HG03354 (cell line): ENCODE measurements around the gene KRTAP10-7.
"Not testable (repeated sequence)": the region's sequence is repeated elsewhere in the genome, so short reads cannot be mapped to it uniquely, and the experiment has no call there.

Experiments
- ATAC-seq: cut with Tn5 transposase; IDR thresholded peaks from one replicate; pipeline ENCODE4 v1.9.1; 2021; ENCODE audit warnings: mild to moderate bottlenecking; ENCODE audit not compliant: unreplicated experiment, poor library complexity, severe bottlenecking

The KRTAP10-7 gene

DNA sequence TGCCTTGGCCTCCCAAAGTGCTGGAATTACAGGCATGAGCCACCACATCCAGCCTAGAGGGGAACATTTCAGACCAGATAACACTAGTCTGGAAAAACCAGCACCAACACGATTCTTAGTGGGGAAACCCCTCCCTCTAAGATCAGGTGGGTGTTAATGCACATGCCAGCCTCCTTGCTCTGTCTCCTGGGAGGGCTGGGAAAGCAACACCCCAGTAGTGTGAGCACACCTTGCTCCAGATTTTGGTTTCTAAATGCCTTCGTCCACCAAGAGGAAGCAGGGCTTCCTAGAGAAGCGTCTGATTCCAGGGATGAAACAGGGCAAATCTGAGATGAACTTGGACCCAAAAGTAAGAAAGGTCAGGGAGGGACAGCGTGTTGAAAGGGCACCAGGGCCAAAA is 29.1 kb upstream of the KRTAP10-7 start:
- no peak for ATAC-seq

DNA sequence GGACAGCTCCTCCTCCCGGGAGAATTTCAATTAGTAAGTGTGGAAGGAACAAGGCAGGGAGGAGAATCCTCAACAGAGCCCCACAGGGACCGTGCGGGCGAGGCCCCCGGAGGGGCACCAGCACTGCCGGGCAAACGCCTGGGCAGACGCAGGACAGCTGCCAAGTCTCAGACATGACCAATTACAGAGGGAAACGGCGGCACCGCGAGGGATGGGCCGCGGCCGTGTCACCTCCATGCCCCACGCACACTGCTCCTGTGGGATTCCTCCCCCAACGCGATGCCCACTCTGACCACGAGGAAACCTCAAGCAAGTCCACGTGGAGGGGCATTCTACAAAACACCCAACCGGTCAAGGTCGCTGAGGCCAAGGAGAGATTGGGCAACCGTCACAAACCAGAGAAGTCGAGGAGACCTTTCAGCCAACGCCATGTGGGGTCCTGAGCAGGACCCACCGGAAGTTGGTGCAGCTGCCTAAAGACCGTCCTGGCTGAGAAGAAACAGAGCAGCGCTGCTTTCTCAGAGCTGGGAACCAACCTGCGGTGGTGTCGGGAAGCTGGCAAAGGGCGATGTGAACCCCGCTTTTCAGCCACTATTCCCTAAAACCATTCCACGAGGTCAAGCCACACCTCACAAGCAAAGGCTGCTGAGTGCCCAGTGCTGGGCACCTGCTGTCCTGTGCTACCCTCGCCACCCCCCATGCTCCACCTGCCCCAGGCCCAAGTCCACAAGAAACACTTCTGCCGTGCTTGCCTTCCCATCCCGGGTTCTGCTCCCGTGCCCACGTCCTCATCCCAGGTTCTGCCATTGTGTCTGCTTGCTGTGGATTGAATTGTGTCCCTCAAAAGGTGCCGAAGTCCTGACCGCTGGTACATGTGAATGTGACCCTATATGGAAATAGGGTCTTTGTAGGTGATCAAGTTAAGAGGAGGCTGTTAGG is 28.3 kb upstream of the KRTAP10-7 start:
- no peak for ATAC-seq

- no peak for ATAC-seq
These were observed 27.3 kb upstream of the KRTAP10-7 start for GRCh38 chr21:44572959-44573583.

- ATAC-seq: not testable (repeated sequence)
These were observed 26.6 kb upstream of the KRTAP10-7 start, which contains the start of gene KRTAP10-4 for GRCh38 chr21:44573630-44574456. Gene KRTAP10-4 (plus strand): TSS chr21:44573729. CDS start chr21:44573759, 30 bp downstream.

GRCh38 chr21:44574457-44575306 is 25.7 kb upstream of the KRTAP10-7 start:
- no peak for ATAC-seq

GRCh38 chr21:44575307-44576024 is 24.9 kb upstream of the KRTAP10-7 start:
- no peak for ATAC-seq

- no peak for ATAC-seq
These were observed 24.4 kb upstream of the KRTAP10-7 start for GRCh38 chr21:44576025-44576420.

DNA sequence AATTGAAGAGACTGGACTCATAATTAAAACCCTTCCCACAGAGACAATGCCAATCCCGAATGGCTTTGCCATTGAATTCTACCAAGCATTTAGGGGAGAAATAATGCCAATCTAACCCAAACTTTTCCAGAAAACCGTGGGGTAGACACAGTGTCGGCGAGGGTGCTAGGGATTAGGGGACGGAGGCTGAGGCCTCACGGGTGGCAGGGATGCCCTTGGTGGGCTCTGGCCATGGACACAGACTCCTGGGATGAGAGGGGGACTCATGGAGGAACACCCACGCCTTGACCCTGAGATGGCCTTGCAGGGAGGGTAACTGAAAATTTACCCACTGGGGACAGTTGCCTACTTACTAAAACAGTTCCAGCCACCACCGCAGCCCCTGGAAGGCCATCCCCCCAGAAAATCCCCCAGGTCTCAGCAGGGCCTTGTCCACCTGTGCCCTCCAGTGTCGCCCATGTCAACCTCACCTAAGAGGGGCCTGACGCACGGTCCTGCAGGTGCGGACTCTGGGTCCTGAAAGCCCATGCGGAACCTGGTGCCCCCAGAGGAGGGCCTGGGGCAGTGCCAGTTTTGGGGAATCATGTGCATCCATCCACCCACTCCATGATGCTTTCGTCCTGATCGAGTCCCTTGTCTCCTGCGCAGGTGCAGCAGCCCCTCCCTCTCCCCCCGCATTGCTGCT is 21.9 kb upstream of the KRTAP10-7 start:
- ATAC-seq: no peak

GRCh38 chr21:44579056-44579832 is 21.2 kb upstream of the KRTAP10-7 start:
- no peak for ATAC-seq

DNA sequence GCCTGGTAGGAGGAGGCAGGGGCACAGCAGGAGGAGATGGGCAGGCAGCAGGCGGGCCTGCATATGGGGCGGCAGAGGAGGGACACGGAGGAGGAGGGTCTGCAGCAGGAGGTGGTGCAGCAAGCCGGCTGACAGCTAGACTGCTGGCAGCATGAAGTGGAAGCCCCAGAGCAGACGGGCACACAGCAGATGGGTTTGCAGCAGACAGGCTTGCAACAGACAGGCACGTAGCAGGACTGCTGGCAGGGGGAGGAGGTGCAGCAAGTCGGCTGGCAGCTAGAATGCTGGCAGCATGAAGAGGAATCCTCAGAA is 20.6 kb upstream of the KRTAP10-7 start:
- no peak for ATAC-seq

DNA sequence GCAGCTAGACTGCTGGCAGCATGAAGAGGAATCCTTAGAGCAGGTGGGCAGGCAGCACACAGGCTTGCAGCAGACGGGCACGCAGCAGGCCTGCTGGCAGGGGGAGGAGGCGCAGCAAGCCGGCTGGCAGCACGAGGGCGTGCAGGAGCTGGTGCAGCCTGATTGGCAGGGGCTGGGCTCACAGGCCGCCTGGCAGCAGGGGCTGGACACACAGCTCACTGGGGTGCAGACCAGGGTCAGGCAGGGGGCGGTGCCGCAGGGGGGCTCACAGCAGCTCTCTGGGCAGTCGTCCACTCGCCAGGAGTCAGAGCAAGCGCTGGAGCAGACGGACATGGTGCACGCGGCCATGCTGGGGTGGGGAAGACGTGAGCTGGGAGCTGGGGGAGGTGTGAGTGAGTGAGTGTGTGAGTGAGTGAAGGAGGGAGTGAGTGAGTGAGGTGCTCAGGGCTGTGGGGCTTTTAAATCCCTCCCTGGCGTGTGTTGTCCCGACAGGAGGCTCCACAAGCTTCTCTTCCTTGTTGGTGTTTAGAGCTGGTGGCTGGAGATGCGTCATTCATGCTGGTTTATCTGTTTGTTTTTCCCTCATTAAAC is 20.1 kb upstream of the KRTAP10-7 start, which contains the start of gene KRTAP10-5:
Gene KRTAP10-5, minus strand, starts transcription at position 374 of the 591 bp plus-strand sequence. Its CDS starts 26 bp downstream, at position 348.
- ATAC-seq: not testable (repeated sequence)

- no peak for ATAC-seq
These were observed 19.2 kb upstream of the KRTAP10-7 start for GRCh38 chr21:44581158-44581557.

DNA sequence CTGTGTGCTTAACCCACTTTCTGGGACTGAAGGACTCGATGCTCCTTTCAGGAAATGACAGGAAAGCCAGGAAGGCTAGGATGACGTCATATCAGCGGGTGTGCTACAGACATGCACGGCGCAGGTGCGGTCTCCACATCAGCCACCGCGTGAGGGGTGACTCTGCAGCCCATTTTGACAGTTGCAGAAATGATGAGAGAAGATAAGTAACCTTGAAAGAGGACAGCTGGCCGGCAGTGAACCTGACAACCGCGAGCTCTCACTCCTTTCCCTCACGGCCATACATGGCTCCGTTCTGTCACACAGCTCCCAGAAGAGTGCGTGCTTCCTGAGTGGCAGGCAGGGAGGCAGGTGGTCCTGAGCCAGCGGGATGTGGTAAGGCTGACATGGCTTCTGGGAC is 18.3 kb upstream of the KRTAP10-7 start:
- no peak for ATAC-seq

DNA sequence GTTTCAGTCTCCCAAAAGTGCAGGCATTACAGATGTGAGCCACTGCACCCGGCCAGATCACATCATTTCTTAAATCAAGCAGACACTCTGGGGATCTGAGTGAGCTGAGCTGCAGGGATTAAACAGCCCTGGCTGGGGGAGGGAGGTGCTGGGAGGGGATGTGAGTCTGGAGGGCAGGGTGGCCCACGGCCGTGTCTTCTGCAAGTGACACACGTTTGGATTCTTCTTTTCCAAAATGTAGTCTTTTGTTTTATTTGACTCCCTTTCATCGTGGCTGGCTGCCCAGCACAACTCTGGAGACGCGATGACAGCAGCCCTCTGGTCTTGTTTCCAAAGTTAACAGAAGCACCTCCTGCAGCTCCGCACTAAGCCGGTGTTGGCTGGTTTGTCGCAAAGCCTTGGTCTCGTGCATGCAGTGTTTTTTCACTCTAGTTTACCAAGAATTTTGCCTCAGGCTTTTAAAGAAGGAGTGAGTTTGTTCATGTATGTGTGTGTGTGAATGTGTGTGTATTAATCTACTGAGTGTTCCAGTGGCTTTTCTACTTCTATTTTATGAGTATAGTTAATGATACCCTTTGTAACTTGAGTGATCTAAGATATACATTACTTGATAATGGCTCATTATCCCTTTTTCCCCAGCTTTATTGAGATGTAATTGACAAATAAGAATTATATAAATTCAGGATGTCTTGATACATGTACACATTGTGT is 17.2 kb upstream of the KRTAP10-7 start:
- no peak for ATAC-seq

GRCh38 chr21:44583800-44584147 is 16.6 kb upstream of the KRTAP10-7 start:
- ATAC-seq: no peak

GRCh38 chr21:44585892-44586291 is 14.5 kb upstream of the KRTAP10-7 start:
- ATAC-seq: no peak

DNA sequence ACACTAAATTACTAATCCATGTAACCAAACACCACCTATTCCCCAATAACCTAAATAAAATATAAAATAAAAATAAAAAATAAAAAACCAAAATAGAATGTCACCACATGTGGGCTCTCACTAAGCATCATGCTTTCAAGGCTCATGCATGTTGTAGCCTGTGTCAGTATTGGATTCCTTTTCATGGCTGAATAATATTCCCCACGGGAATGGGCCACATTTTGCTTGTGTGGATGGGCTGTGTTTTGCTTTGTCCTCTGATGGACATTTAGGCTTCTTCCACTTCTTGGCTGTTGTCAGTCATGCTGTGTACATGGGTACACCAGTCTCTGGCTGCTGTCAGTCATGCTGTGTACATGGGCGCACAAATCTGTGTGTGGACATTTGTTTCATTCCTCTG is 11.3 kb upstream of the KRTAP10-7 start:
- no peak for ATAC-seq
